Measurements from ENCODE around the gene DHX32. TPM values are rescaled to one million over a fixed set of nuclear protein-coding genes. Genes with fewer than 3 reads are reported as not detected.

Gene DHX32
- 28.7 to 39.4 TPM (median 37.4 TPM) in 5 replicates for total RNA-seq (2022; extraction: Qiagen RNA extraction)

GRCh38 chr10:125881192-125881591 is at the start of gene DHX32:
Gene DHX32, minus strand, starts transcription at chr10:125881292. Its CDS starts 468 bp downstream, at chr10:125880824.

GRCh38 chr10:125896088-125896934 is 15.2 kb upstream of the DHX32 start, which contains the start of gene FANK1:
Gene FANK1, plus strand, starts transcription at chr10:125896564. Its CDS starts 79 bp downstream, at chr10:125896643.

GRCh38 chr10:125822878-125823662 is 58.0 kb downstream of the DHX32 start, which contains the start of the genes BCCIP and UROS:
Gene BCCIP, plus strand, starts transcription at chr10:125823546. Its CDS starts 12 bp downstream, at chr10:125823558.
Gene UROS, minus strand, starts transcription at chr10:125823258. Its CDS starts 6,759 bp downstream, at chr10:125816499.

Other genes starting within 250 kb of the DHX32 start
- not detected in 5 replicates for gene TEX36, start 198.1 kb downstream of the DHX32 start, total RNA-seq (2022; extraction: Qiagen RNA extraction)
- gene EDRF1, start 161.6 kb downstream of the DHX32 start, total RNA-seq (2022; extraction: Qiagen RNA extraction) = 12.8 to 17.4 TPM (median 16.3 TPM) in 5 replicates
- 0.08 to 0.11 TPM in 2 of 5 replicates, not detected in the others for gene MMP21, start 105.5 kb downstream of the DHX32 start, total RNA-seq (2022; extraction: Qiagen RNA extraction)
- 55.3 to 58.9 TPM (median 57.0 TPM) in 5 replicates for gene UROS, start 58.0 kb downstream of the DHX32 start, total RNA-seq (2022; extraction: Qiagen RNA extraction)
- gene BCCIP, start 57.7 kb downstream of the DHX32 start, total RNA-seq (2022; extraction: Qiagen RNA extraction) = 96.4 to 127 TPM (median 106 TPM) in 5 replicates
- 2.2 to 3.3 TPM (median 2.3 TPM) in 5 replicates for gene FANK1, start 15.3 kb upstream of the DHX32 start, total RNA-seq (2022; extraction: Qiagen RNA extraction)

Data from A549 treated with Mapracorat at 1 μM for 4 hours (cell line).